ENCODE results near the gene NDUFB7. TPM values are rescaled to one million over a fixed set of nuclear protein-coding genes. Genes with fewer than 3 reads are reported as not detected.
"Not testable (repeated sequence)": the region's sequence is repeated elsewhere in the genome, so short reads cannot be mapped to it uniquely, and the experiment has no call there.

The NDUFB7 gene
- polyA plus RNA-seq (ENCODE audit: insufficient read length in 4 of 4): 100 to 1,000 TPM in 1 of 4 donors, 10 to 100 TPM in 3; 72.3 to 131 (median 88.7) TPM

DNA sequence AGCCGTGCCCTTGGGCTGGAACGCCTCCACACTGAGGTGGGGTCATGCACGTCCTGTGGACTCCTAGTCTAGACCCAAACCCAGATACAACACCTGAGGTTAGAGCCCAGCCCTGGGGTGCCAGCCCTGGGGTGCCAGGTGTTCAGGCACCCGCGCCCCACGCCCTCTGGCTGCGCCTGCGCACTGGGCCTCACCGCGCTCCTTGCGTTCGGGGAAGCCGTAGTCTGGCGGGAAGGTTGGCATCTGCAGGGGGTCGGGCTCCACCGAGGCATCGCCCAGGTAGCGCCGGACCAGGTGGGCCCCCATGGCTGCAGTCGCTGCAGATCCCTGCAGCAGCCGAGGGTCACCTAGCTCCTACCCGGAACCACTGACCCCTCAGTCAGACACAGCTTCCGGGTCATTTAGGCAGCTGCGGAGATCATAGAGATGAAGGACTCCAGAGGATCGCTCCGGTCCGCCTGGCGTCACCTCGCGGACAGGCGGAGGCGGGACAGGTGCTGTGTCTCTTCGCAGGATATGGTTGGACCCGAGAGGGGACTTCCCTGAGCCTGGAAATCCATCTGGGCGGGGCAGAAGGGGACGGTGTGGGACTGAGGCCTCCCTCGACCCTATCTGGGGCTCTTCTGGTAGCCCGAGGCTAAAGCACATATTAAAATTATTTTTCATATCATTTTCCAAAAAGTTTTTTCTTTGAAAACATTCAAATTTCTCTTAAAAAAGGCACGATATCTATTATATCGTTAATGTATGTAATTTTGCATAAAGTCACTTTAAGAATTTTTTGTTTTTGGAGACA is at the start of gene NDUFB7:
Gene NDUFB7 (minus strand): TSS at position 372 of the 796 bp plus-strand sequence. CDS start 66 bp downstream, at position 306.
- peak; percentile 70 to 84 (median 78) for DNase-seq (ENCODE audit: low read depth in 4 of 4, low spot score in 3 of 4)

DNA sequence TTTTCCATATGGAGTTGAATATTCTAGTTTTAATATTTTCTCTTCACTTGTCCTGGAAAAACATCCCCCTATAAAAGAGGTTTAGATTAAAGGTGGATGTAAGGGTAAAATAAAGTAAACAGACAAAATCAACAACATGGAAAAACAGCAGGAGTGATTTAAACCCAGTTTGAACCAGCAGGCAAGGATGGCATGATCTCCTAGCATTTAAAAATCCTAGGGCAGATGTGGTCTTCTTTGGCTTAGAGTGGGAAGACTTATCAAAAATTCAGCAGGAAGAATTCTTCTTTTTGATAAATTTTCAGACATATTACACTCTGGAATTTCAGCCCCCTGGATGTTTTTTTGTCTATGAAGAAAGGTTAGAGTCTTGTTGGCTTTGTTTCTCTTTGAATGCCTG is 47.5 kb upstream of the NDUFB7 start:
- DNase-seq (ENCODE audit: low read depth in 4 of 4, low spot score in 3 of 4): no peak

DNA sequence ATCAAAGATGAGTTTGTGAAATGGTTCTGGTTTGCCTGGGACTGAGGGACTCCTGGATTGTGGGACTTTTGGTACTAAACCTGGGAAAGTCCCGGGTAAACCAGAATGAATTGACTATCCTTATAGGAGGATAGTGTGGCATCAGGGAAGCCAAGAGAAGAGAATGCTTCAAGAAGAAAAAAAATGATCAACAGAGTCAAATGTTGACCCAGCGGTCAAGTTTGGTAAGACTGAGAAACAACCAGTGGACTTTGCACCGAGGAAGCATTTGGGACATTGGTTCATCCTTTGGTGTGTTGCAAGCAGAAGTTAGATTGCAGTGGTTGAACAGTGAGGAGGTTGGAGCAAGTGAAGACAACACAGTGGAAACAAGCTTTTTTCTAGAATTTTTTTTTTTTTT is 44.5 kb upstream of the NDUFB7 start:
- DNase-seq (ENCODE audit: low read depth in 4 of 4, low spot score in 3 of 4): no peak

DNA sequence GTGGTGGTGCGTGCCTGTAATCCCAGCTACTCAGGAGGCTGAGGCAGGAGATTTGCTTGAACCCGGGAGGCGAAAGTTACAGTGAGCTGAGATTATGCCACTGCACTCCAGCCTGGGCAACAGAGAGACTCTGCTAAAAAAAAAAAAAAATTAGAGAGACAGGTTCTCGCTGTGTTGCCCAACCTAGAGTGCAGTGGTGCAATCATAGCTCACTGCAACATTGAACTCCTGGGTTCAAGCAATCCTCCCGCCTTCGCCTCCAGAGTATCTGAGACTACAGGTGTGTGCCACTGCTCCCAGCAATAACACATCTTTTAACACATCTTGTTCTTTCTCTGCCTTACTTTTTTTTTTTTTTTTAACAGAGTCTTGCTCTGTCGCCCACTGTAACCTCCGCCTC is 43.8 kb upstream of the NDUFB7 start:
- no peak for DNase-seq (ENCODE audit: low read depth in 4 of 4, low spot score in 3 of 4)

DNA sequence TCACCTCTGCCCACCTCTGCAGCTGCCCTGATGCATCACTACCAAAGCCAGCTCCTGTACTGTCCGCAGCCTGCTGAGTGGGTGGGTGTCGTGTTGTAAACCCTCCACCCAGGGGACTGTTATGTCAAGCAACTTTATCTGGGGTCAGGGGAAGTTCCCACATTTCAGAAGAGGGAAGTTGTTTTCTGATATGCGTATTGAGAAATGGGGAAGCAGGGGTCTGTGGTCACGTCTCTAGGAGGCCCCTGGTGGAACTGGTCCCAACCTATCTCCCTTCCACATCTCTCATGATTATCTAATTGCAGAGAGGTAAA is 42.2 kb upstream of the NDUFB7 start:
- no peak for DNase-seq (ENCODE audit: low read depth in 4 of 4, low spot score in 3 of 4)

DNA sequence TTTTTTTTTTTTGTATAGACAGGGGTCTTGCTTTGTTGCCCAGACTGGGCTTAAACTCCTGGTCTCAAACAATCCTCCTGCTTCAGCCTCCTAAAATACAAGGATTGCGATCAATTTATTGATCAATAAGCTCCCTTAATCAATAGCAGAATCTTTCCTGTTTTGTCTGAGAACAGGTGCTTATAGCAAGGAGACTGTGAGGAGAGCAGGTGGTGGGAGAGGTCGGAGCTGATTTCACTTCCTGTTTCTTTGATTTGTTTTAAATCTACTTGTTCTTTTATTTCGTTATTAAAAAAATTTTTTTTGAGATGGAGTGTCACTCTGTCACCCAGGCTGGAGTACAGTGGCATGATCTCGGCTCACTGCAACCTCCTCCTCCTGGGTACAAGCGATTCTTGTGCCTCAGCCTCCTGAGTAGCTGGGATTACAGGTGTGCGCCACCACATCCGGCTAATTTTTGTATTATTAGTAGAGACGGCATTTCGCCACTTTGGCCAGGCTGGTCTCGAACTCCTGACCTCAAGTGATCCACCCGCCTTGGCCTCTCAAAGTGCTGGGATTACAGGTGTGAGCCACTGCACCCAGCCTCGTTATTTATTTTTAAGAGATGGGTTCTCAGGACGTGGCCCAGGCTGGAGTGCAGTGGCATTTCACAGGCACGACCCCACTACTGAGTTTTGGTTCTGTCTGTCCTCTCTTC is 41.7 kb upstream of the NDUFB7 start:
- DNase-seq (ENCODE audit: low read depth in 4 of 4, low spot score in 3 of 4): not testable (repeated sequence)

DNA sequence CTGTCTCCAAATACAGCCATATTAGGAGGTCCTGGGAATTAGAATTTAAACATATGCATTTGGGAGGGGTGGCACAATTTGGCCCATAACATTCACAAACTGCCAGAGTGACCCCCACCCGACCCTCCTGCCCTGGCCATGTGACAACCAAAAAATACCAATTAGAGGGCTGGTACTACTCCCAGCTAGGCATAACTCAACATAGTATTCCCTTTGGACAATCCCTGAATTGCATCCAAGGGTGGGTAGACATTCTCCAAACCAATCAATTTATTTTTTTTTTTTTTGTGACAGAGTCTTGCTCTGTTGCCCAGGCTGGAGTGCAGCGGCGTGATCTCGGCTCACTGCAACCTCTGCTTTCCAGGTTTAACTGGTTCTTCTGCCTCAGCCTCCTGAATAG is 40.8 kb upstream of the NDUFB7 start:
- DNase-seq (ENCODE audit: low read depth in 4 of 4, low spot score in 3 of 4): no peak

DNA sequence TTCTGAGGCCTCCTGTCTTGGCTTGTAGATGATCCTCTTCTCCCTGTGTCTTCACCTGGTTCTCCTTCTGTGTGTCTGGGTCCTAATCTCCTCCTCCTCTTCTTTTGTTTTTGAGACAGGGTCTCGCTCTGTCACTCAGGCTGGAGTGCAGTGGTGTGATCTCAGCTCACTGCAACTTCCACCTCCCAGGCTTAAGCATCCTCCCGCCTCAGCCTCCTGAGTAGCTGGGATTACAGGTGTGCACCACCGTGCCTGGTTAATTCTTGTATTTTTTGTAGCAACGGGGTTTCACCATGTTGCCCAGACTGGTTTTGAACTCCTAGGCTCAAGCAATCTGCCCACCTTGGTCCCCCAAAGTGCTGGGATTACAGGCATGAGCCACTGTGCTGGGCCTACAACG is 40.4 kb upstream of the NDUFB7 start:
- not testable (repeated sequence) for DNase-seq (ENCODE audit: low read depth in 4 of 4, low spot score in 3 of 4)

DNA sequence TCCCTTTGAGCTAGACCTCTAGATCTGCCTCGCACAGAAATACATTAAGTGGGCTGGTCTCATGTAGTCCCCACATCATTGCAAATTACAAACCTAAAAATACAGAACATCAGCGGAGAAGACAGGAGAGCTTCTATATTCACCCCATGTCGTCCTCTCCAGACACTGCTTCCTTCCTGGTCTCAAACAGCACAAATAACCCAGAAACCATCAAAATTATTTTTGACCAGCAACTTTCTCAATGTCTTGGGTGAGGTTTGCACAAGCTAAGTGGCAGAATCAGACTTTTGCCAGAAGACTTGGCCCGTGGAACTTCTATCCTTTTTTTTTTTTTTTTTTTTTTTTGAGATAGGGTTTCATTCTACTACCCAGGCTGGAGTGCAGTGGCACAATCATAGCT is 39.2 kb upstream of the NDUFB7 start:
- no peak for DNase-seq (ENCODE audit: low read depth in 4 of 4, low spot score in 3 of 4)

DNA sequence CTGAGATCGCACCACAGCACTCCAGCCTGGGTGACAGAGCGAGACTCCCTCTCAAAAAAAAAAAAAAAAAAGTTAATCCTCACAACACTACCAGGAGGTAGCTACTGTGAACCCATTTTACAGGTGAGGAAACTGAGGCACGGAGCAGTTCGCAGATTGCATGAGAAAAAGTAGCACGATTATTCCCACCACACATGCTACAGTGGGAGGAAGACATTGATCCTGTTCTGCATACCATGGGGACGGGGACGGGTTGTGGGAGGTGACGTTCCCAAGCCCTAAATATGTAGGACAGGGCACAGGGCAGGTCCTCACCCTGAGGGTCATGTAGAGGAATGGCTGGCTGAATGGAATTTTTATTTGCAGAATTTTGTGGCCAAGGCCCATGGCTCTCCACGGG is 34.8 kb upstream of the NDUFB7 start:
- DNase-seq (ENCODE audit: low read depth in 4 of 4, low spot score in 3 of 4): no peak

DNA sequence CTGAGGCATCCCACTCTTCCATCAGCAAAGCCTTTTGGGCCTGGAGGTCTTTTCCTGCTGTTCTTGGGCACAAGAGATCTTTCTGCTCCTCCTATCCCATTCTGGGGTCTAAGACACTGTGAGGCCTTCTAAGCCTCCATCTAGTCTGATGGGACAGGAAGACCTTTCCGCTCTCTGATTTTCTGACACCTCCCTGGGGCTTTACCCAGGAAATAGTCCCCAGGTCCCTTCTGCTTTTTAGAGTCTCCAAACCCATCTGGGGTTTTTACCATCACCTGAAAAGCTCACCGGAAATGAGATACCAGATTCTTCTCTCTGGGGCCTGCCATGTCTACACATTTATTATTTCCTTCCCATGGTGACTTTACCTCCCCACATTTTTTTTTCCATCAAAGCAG is 32.1 kb upstream of the NDUFB7 start:
- no peak for DNase-seq (ENCODE audit: low read depth in 4 of 4, low spot score in 3 of 4)

DNA sequence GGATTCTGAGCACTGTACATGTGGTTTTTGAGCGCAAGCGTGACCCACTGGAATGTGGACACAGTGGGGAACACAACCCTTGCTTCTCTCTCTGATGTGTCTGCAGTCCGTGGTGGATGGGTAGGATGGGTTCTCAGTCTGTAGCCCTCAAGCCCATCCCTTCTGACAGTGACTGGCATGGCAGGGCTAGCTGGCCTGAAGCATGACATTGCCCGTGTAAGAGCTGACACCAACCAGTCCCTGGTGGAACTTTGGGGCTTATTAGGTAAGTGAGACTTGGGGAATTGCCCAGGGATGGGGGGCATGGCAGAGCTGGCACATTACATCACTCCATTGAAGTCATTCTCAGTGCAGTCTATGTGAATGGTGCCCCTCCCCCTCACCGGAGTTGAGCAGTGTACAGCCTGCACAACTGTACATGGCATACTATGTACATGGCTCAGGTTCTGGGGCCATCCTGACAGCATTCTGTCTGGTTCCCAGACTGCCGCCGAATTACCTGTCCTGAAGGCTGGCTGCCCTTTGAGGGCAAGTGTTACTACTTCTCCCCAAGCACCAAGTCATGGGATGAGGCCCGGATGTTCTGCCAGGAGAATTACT is 27.8 kb upstream of the NDUFB7 start:
- no peak for DNase-seq (ENCODE audit: low read depth in 4 of 4, low spot score in 3 of 4)

DNA sequence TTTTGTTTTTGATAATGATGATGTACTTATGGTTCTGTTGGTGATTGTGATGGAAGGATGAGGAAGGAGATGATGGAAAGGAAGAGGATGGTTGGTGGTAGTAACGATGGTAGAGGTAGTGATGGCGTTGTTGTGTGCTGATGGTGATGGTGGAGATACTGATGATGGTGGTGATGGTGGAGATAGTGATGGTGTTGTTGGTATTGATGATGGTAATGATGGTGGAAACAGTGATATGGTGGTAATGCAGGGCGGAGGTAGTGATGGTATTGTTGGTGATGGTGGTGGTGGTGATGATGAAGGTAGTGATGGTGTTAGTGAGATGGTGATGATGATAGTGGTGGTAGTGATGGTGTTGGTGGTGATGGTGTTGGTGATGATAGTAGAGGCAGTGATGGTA is 23.7 kb upstream of the NDUFB7 start:
- no peak for DNase-seq (ENCODE audit: low read depth in 4 of 4, low spot score in 3 of 4)

DNA sequence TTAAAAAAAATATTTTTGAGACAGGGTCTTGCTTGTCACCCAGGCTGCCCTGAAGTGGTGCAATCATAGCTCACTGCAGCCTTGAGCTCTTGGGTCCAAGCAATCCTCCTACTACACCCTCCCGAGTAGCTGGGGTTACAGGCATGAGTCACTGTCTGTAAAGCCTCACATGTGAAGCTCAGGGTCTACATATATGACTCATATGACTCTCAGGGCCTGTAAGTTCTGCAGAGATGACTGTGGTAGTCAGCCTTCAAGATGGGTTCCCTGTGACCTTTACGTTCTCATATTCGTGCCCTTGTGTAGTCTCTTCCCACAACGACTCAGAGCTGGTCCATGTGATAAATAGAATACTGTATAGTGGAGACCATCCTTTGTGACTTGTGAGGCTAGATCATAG is 17.6 kb upstream of the NDUFB7 start:
- DNase-seq (ENCODE audit: low read depth in 4 of 4, low spot score in 3 of 4): not testable (repeated sequence)

DNA sequence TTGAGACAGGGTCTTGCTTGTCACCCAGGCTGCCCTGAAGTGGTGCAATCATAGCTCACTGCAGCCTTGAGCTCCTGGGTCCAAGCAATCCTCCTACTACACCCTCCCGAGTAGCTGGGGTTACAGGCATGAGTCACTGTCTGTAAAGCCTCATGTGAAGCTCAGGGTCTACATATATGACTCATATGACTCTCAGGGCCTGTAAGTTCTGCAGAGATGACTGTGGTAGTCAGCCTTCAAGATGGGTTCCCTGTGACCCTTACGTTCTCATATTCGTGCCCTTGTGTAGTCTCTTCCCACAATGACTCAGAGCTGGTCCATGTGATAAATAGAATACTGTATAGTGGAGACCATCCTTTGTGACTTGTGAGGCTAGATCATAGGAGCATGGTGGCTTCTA is 13.3 kb upstream of the NDUFB7 start:
- DNase-seq (ENCODE audit: low read depth in 4 of 4, low spot score in 3 of 4): not testable (repeated sequence)

DNA sequence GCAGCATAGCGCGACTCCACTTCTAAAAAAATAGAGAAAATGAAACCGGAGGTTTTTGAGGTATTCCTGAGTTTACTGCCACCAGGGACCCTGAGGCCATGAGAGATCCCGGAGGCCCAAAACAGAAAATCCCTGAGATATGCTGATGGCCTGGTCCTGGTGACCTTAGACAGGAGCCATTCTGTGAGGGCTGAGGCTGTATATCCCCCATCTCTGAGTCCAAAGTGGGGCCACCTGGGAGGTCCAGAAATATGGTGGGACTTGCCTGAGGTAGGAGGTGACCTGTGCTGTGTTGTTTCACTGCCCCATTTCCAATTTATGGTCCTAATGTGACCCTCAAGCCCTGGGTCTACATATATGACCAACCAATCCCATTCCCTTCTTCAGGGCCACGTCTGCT is 12.5 kb upstream of the NDUFB7 start:
- DNase-seq (ENCODE audit: low read depth in 4 of 4, low spot score in 3 of 4): not testable (repeated sequence)

DNA sequence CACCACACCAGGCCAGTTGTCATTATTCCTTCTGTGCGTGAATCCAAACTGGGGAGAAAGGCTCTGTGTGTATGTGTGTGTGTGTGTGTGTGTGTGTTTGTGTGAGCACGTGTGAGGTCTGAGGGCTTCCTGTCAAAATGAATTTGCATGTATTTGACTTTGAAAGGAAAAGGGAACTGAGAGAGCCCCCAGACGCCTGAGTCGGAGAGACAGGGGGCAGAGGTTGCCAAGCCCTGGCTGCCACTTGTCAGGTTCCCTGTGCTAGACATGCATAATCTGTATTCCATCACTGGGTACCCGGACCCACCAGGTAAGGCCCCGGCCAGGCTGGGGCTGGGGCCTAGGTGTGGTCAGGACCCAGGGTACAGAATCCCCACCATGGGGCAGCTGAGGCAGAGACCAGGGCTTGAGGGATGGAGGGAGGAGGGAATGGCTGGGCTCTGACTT is 11.1 kb upstream of the NDUFB7 start, which contains the start of gene CLEC17A:
Gene CLEC17A (plus strand): TSS at position 191 of the 447 bp plus-strand sequence. CDS start 77 bp downstream, at position 268.
- no peak for DNase-seq (ENCODE audit: low read depth in 4 of 4, low spot score in 3 of 4)

DNA sequence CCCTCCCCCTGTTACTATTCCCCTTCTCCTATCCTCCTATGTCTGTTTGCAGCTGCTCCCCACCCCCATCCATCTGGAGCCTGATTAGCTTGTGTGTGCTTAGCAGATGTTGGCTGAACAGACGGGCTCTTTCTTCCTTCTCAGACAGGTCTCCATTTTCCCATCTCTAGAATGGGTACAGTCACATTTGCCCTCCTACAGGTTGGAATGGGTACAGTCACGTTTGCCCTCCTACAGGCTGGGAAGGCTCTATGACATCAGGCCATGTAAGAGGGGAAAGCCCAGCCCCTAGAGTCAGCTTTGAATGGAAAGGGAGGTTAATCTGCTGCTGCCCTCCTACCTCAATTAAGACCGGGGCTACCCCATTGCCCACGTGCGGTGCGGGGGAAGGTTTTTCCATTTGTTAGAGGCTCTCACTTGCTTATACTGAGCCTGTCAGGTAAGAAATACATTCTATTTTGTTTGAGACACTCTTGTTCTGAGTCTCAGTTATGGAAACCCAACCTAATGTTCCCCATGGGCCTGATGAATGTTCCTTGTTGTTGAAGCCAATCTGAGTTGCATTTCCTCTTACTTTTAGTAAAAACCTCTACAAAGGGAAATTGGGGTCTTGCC is 8.9 kb upstream of the NDUFB7 start:
- DNase-seq (ENCODE audit: low read depth in 4 of 4, low spot score in 3 of 4): no peak

DNA sequence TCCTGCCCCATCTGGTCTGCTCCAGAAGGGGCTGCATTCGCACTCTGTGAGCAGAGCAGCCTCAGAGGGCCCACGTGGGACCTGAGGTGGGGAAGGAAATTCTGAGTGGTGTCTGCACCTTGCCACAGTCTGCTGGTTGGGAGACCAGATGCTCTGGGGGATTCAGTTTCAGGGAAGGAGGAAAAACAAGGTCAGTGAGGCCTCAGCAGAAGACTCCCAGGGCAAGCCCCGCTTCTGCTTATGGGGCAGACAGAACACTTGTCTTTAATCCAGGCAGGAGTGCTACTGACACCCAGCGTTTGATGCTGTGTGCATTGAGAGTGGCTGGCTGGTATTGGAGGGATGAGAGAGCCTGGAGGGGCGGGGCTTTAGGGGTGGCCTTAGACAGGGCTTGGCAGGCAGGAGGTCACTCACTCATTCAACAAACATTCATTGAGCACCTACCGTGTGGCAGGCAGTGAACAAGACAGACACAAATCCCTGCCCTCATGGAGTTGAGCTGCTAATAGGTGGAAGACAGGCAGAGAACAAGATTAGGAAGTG is 6.1 kb upstream of the NDUFB7 start:
- DNase-seq (ENCODE audit: low read depth in 4 of 4, low spot score in 3 of 4): no peak

DNA sequence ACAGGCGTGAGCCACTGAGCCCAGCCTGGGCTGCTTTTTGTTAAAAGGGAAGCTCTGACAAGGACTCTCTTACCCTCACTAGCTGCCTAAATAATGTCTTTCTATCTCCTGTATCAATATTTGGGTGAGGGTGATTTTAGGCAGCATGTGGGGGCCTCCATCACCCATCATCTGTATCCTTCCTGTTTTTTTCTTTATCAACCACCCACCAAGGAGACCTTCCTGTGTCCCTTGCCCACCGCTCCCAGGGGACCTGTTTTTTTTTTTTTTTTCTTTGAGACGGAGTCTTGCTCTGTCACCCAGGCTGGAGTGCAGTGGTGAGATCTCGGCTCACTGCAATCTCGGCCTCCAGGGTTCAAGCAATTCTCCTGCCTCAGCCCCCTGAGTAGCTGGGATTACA is 5.4 kb upstream of the NDUFB7 start:
- DNase-seq (ENCODE audit: low read depth in 4 of 4, low spot score in 3 of 4): no peak

DNA sequence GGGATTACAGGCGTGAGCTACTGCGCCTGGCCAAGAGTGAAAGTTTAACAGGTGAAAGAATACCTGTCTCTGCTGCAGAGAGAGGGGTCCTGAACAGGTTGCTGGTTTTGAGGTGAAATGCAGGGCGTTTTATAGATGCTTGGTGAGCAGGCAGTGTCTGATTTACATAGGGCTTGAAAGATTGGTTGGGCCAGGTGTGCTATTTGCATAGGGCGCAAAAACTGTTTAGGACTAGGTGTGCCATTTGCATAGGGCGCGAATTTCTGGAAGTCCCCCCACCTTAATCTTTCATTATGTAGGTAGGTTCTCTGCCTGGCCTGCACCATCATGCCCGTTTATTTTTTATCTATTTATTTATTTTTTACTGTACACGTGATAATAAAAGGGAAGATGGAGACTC is 4.5 kb upstream of the NDUFB7 start:
- no peak for DNase-seq (ENCODE audit: low read depth in 4 of 4, low spot score in 3 of 4)

Measured in left renal pelvis (tissue), 4 donors.